HCT116 (cell line): ENCODE results near the gene PSD. TPM values are rescaled to one million over a fixed set of nuclear protein-coding genes. Genes with fewer than 3 reads are reported as not detected.

Experiments used
- ATAC-seq: fragments of 200-7000 bp; cut with Tn5 transposase; 2 replicates; pipeline ENCODE4 v1.9.1; 2020; ENCODE audit warnings: mild to moderate bottlenecking, moderate library complexity
- BruUV-seq: library from RNA; stranded (reverse); fragments of 400-500 nt; replicated peaks from 2 replicates; lab custom pipeline; 2021; lab: Mats Ljungman, UMichigan
- CTCF ChIA-PET: fragments of 300-600 bp; sonication (Branson Sonifier 250); formaldehyde crosslinking; loops from one replicate; lab custom pipeline; 2021; ENCODE audit warnings: antibody characterized with exemption; lab: Charles Lee
- POLR2A ChIA-PET: fragments of 300-600, 350-600 bp; sonication (Branson Sonifier 250); formaldehyde crosslinking; loops from one replicate; lab custom pipeline; 2021; ENCODE audit warnings: antibody characterized with exemption; lab: Charles Lee
- RAD21 ChIA-PET, 2 experiments: fragments of 300-600 bp; sonication (Branson Sonifier 250); formaldehyde crosslinking; loops; one replicate each; lab custom pipeline; 2023; ENCODE audit warnings: low total read pairs in 2 of 2; ENCODE audit not compliant: uncharacterized antibody in 2 of 2, unreplicated experiment in 2 of 2, low non-redundant PET in 1 of 2; lab: Charles Lee
- DNase-seq: peaks from one replicate; pipeline ENCODE4 v3.0.0-alpha.2; 2010; ENCODE audit warnings: low read depth, low spot score
- H2AFZ ChIP-seq: fragments of 200-600 bp; shearing (Covaris generic), sonication (generic); 2 replicates; pipeline ENCODE4 v1.6.1; 2017; ENCODE audit warnings: low read depth, mixed run types, mixed read lengths, antibody characterized with exemption, low read length; ENCODE audit not compliant: poor library complexity, severe bottlenecking
- H3K27ac ChIP-seq: 2 replicates; pipeline ENCODE4 v1.5.1; 2012; ENCODE audit warnings: low read depth, low read length
- H3K27me3 ChIP-seq: fragments of 200-600 bp; sonication (generic); 2 replicates; pipeline ENCODE4 v1.6.1; 2016; ENCODE audit warnings: mixed run types, low read length, mixed read lengths; ENCODE audit not compliant: insufficient read depth
- H3K36me3 ChIP-seq, 2 experiments: fragments of 200-500 bp in 1 of 2; fragments of 200-600 bp in 1 of 2; sonication (Bioruptor generic) in 1 of 2; sonication (generic) in 1 of 2; 2 replicates each; pipeline versions ENCODE4 v1.5.1 to v1.6.1; 2014 to 2016; ENCODE audit warnings: low read length in 2 of 2, inconsistent platforms in 1 of 2, mixed read lengths in 1 of 2, mixed run types in 1 of 2; ENCODE audit not compliant: insufficient read depth in 2 of 2, control insufficient read depth in 1 of 2
- H3K4me1 ChIP-seq, 2 experiments: fragments of 200-600 bp in 1 of 2; sonication (generic) in 1 of 2; 2 replicates each; pipeline versions ENCODE4 v1.5.1 to v1.6.1; 2012 to 2017; ENCODE audit warnings: low read length in 2 of 2, inconsistent platforms in 1 of 2, mild to moderate bottlenecking in 1 of 2, mixed read lengths in 1 of 2, mixed run types in 1 of 2, moderate library complexity in 1 of 2; ENCODE audit not compliant: insufficient read depth in 2 of 2, control insufficient read depth in 1 of 2
- H3K4me2 ChIP-seq: fragments of 200-600 bp; sonication (generic); 2 replicates; pipeline ENCODE4 v1.6.1; 2017; ENCODE audit warnings: mixed run types, low read length, mixed read lengths
- H3K4me3 ChIP-seq, 2 experiments: fragments of 200-600 bp in 1 of 2; sonication (generic) in 1 of 2; replicated peaks in 1 of 2; 2 replicates each; pipeline ENCODE4 v1.5.1; 2011 to 2016; ENCODE audit warnings: low read length in 2 of 2, control low read depth in 1 of 2, low read depth in 1 of 2, mild to moderate bottlenecking in 1 of 2, mixed read lengths in 1 of 2, mixed run types in 1 of 2
- H3K79me2 ChIP-seq: fragments of 200-600 bp; sonication (generic); 2 replicates; pipeline ENCODE4 v1.6.1; 2017; ENCODE audit warnings: mild to moderate bottlenecking, mixed run types, low read length, moderate library complexity, mixed read lengths; ENCODE audit not compliant: insufficient read depth
- H3K9ac ChIP-seq: fragments of 200-600 bp; sonication (generic); 2 replicates; pipeline ENCODE4 v1.6.1; 2016; ENCODE audit warnings: low read length, mixed read lengths
- H3K9me2 ChIP-seq: fragments of 200-600 bp; sonication (generic), shearing (Covaris generic); 2 replicates; pipeline ENCODE4 v1.6.1; 2017; ENCODE audit warnings: mixed run types, mild to moderate bottlenecking, moderate library complexity; ENCODE audit not compliant: insufficient read depth
- H3K9me3 ChIP-seq, 2 experiments: fragments of 200-500 bp in 1 of 2; fragments of 200-600 bp in 1 of 2; sonication (Bioruptor generic) in 1 of 2; sonication (generic) in 1 of 2; 2 replicates each; pipeline ENCODE4 v1.6.1; 2014 to 2017; ENCODE audit warnings: low read length in 2 of 2, mixed read lengths in 2 of 2, inconsistent platforms in 1 of 2, low read depth in 1 of 2, mild to moderate bottlenecking in 1 of 2, mixed run types in 1 of 2, moderate library complexity in 1 of 2; ENCODE audit not compliant: control insufficient read depth in 1 of 2, insufficient read depth in 1 of 2
- H4K20me1 ChIP-seq: fragments of 200-600 bp; sonication (generic), shearing (Covaris generic); 2 replicates; pipeline ENCODE4 v1.6.1; 2017; ENCODE audit warnings: mixed run types, mild to moderate bottlenecking, moderate library complexity; ENCODE audit not compliant: insufficient read depth
- ATF3 ChIP-seq: IDR thresholded peaks from 2 replicates; pipeline ENCODE4 v1.6.1; 2012
- CEBPB ChIP-seq: IDR thresholded peaks from 2 replicates; pipeline ENCODE4 v1.6.1; 2012; ENCODE audit warnings: low read depth
- ELF1 ChIP-seq: IDR thresholded peaks from 2 replicates; pipeline ENCODE4 v1.6.1; 2012; ENCODE audit warnings: low read depth, borderline replicate concordance
- EZH2phosphoT487 ChIP-seq: fragments of 200-600 bp; IDR thresholded peaks from 2 replicates; pipeline ENCODE4 v1.6.1; 2018; ENCODE audit warnings: antibody characterized with exemption, borderline replicate concordance
- JUND ChIP-seq: IDR thresholded peaks from 2 replicates; pipeline ENCODE4 v1.6.1; 2012
- MAX ChIP-seq: IDR thresholded peaks from 2 replicates; pipeline ENCODE4 v1.6.1; 2012
- SIN3A ChIP-seq: IDR thresholded peaks from 2 replicates; pipeline ENCODE4 v1.6.1; 2012; ENCODE audit warnings: low read depth
- YY1 ChIP-seq: IDR thresholded peaks from 2 replicates; pipeline ENCODE4 v1.6.1; 2011; ENCODE audit warnings: low read length, low read depth, moderate library complexity, mild to moderate bottlenecking; ENCODE audit not compliant: insufficient replicate concordance; ENCODE audit errors: extremely low read depth
- ZBTB33 ChIP-seq: IDR thresholded peaks from 2 replicates; pipeline ENCODE4 v1.6.1; 2011; ENCODE audit warnings: mild to moderate bottlenecking, low read length, moderate library complexity; ENCODE audit not compliant: insufficient replicate concordance; ENCODE audit errors: extremely low read depth
- ZFX ChIP-seq: fragments of 450-650 bp; IDR thresholded peaks from 2 replicates; pipeline ENCODE4 v1.6.1; 2017
- ZNF274 ChIP-seq: fragments of 200-500 bp; sonication (Bioruptor generic); IDR thresholded peaks from 2 replicates; pipeline ENCODE4 v1.6.1; 2014; ENCODE audit warnings: mild to moderate bottlenecking, low read depth, low read length, inconsistent platforms
- intact Hi-C: fragments of 100-400 bp; cut with micrococcal nuclease; formaldehyde crosslinking; loops from 2 replicates; pipeline ENCODE4 v1.10.0; 2022
- total RNA-seq: library from RNA; stranded (reverse); gene quantifications from one replicate; pipeline ENCODE4 v1.2.1, GENCODE V29; 2021; ENCODE audit not compliant: unreplicated experiment

The PSD gene
- total RNA-seq, 1 experiment from 2014 or later = 9.7 TPM

- ChIA-PET POLR2A (interaction anchor here (1.2 kb wide), 1 partner anchor 29 kb away, joined by 3 read pairs; the partner anchor contains the start of gene NFKB2), RAD21 (no interaction called here), CTCF (no interaction called here)
- H3K9me2 ChIP-seq = no peaks in the 10 kb centered on the region
- no peak overlapping the region for H3K9ac ChIP-seq
- intact Hi-C loops = loop anchor here (5.0 kb wide), 1 partner anchor 37 kb away; no protein-coding TSS in a partner anchor
- H3K4me2 ChIP-seq = no peak overlapping the region
- peaks cover 12 to 32% of the 10 kb centered on the region in 2 experiments; a peak in 3 of 4 replicates for H3K4me1 ChIP-seq
- no peak overlapping the region for H2AFZ ChIP-seq
- no peaks in the 10 kb centered on the region for H4K20me1 ChIP-seq
- DNase-seq (no peak), ATAC-seq (no peak)
- peaks cover 0 to 11% of the 10 kb centered on the region in 2 experiments; a peak in 1 of 4 replicates for H3K36me3 ChIP-seq
- H3K27me3 ChIP-seq = no peaks in the 10 kb centered on the region
- BruUV-seq = no TSS peak
- peaks cover 11% of the 10 kb centered on the region for H3K79me2 ChIP-seq
- H3K4me3 ChIP-seq = no peak overlapping the region
- H3K9me3 ChIP-seq = no peaks in the 10 kb centered on the region
- H3K27ac ChIP-seq = no peak overlapping the region
- TF ChIP-seq YY1 (no peak), SIN3A (no peak)
Observed at GRCh38 chr10:102424916-102425315, 6.3 kb upstream of the PSD start.

GRCh38 chr10:102424145-102424544 is 5.6 kb upstream of the PSD start:
- no peak overlapping the region for H2AFZ ChIP-seq
- no peaks in the 10 kb centered on the region for H3K9me2 ChIP-seq
- no peak for DNase-seq
- H4K20me1 ChIP-seq = no peaks in the 10 kb centered on the region
- ChIA-PET RAD21 (no interaction called here), CTCF (interaction anchor here (1.2 to 4.7 kb wide), 4 partner anchors 14 to 194 kb away, joined by 3 to 98 read pairs (median 16); partner anchors contain the start of gene NFKB2), POLR2A (interaction anchor here (1.2 kb wide), 1 partner anchor 29 kb away, joined by 3 read pairs; the partner anchor contains the start of gene NFKB2)
- intact Hi-C loops = loop anchor here (5.0 kb wide), 1 partner anchor 38 kb away; no protein-coding TSS in a partner anchor
- TF ChIP-seq CEBPB (no peak), EZH2phosphoT487 (no peak), MAX (no peak), ZBTB33 (no peak), SIN3A (no peak), ZNF274 (no peak), ELF1 (no peak), ATF3 (no peak), ZFX (no peak), JUND (no peak)
- no peak overlapping the region for H3K27ac ChIP-seq
- peaks cover 11% of the 10 kb centered on the region for H3K79me2 ChIP-seq
- no peak overlapping the region for H3K4me3 ChIP-seq
- H3K4me2 ChIP-seq = no peak overlapping the region
- peaks cover 0 to 11% of the 10 kb centered on the region in 2 experiments; a peak in 1 of 4 replicates for H3K36me3 ChIP-seq
- ATAC-seq = no peak
- H3K9me3 ChIP-seq = no peaks in the 10 kb centered on the region
- no TSS peak for BruUV-seq
- H3K9ac ChIP-seq = no peak overlapping the region
- H3K27me3 ChIP-seq = no peaks in the 10 kb centered on the region
- peaks cover 15 to 40% of the 10 kb centered on the region in 2 experiments; a peak in 3 of 4 replicates for H3K4me1 ChIP-seq
